K562 (cell line): ENCODE results near the gene RBBP5. TPM values are rescaled to one million over a fixed set of nuclear protein-coding genes. Genes with fewer than 3 reads are reported as not detected.

Source experiments
- CREB3 ChIP-seq: fragments of 450-650 bp; conservative IDR thresholded peaks from 2 replicates; pipeline ENCODE4 v1.6.1; 2016; ENCODE audit warnings: missing genetic modification characterization, low read depth, mild to moderate bottlenecking, missing compliant biosample characterization, moderate library complexity
- EWSR1 ChIP-seq: fragments of 450-650 bp; IDR thresholded peaks from 2 replicates; pipeline ENCODE4 v1.6.1; 2018; ENCODE audit warnings: borderline replicate concordance, mild to moderate bottlenecking, low read depth, moderate library complexity; ENCODE audit not compliant: partially characterized antibody
- GATAD2B ChIP-seq: fragments of 450-650 bp; IDR thresholded peaks from 2 replicates; pipeline ENCODE4 v1.6.1; 2017; ENCODE audit warnings: mild to moderate bottlenecking, borderline replicate concordance
- GMEB1 ChIP-seq: fragments of 250-450 bp; sonication (Bioruptor Pico); IDR thresholded peaks from 2 replicates; pipeline ENCODE4 v1.4.0; 2020; ENCODE audit warnings: mild to moderate bottlenecking
- HLTF ChIP-seq: fragments of 450-650 bp; IDR thresholded peaks from 2 replicates; pipeline ENCODE4 v1.6.1; 2016
- JUND ChIP-seq, 2 experiments: IDR thresholded peaks; 2 replicates in 1 of 2; 3 replicates in 1 of 2; pipeline ENCODE4 v1.6.1; 2011; ENCODE audit warnings: borderline replicate concordance in 2 of 2, low read depth in 2 of 2, low read length in 2 of 2, improper control_type of control experiment in 1 of 2, missing biosample characterization in 1 of 2, missing genetic modification characterization in 1 of 2, missing genetic modification reagents in 1 of 2
- NFRKB ChIP-seq: fragments of 450-650 bp; IDR thresholded peaks from 2 replicates; pipeline ENCODE4 v1.6.1; 2016; ENCODE audit warnings: low read depth
- PREB ChIP-seq: sonication (generic); formaldehyde crosslinking; IDR thresholded peaks from 2 replicates; pipeline ENCODE4 v1.8.1; 2023; ENCODE audit warnings: mild to moderate bottlenecking, missing genetic modification reagents
- RBBP5 ChIP-seq: fragments of 200-600 bp; sonication (generic); IDR thresholded peaks from 2 replicates; pipeline ENCODE4 v1.6.1; 2012; ENCODE audit warnings: borderline replicate concordance, mild to moderate bottlenecking, low read length, control low read depth, inconsistent platforms; ENCODE audit not compliant: insufficient read depth, poor library complexity, severe bottlenecking
- SMAD3 ChIP-seq: fragments of 450-650 bp; formaldehyde crosslinking; conservative IDR thresholded peaks from 2 replicates; pipeline ENCODE4 v1.4.0; 2020; ENCODE audit warnings: mild to moderate bottlenecking
- TAF15 ChIP-seq: fragments of 200-400 bp; formaldehyde crosslinking; IDR thresholded peaks from 2 replicates; pipeline ENCODE4 v1.6.1; 2017; ENCODE audit warnings: mild to moderate bottlenecking, low read depth, low read length, moderate library complexity
- ZBTB26 ChIP-seq: fragments of 450-650 bp; formaldehyde crosslinking; IDR thresholded peaks from 2 replicates; pipeline ENCODE4 v1.4.0; 2022; ENCODE audit warnings: missing genetic modification characterization
- ZFP91 ChIP-seq: sonication (generic); formaldehyde crosslinking; IDR thresholded peaks from 2 replicates; pipeline ENCODE4 v1.8.0; 2022; ENCODE audit warnings: mild to moderate bottlenecking, missing genetic modification reagents
- ZNF23 ChIP-seq: fragments of 250-450 bp; sonication (Bioruptor Pico); IDR thresholded peaks from 2 replicates; pipeline ENCODE4 v1.4.0; 2020; ENCODE audit warnings: mild to moderate bottlenecking
- ZNF239 ChIP-seq: fragments of 250-450 bp; sonication (Bioruptor Pico); IDR thresholded peaks from 2 replicates; pipeline ENCODE4 v1.4.0; 2020; ENCODE audit warnings: mild to moderate bottlenecking
- ZNF445 ChIP-seq: fragments of 250-450 bp; sonication (Bioruptor Pico); IDR thresholded peaks from 2 replicates; pipeline ENCODE4 v1.4.0; 2020; ENCODE audit warnings: low read depth, mild to moderate bottlenecking, moderate library complexity
- polyA plus RNA-seq, 8 experiments: library from polyadenylated mRNA; depleted of rRNA in 4 of 8; stranded (reverse) in 5 of 8; unstranded in 3 of 8; fragments of >200 nt; fragmentation: Nextera tagmentation in 2 of 8; fragmentation: Illumina TruSeq in 1 of 8; extraction: Ambion mirVana in 2 of 8; extraction: Trizol in 1 of 8; gene quantifications; 2 replicates each; pipeline versions ENCODE4 v1.2.1 to v1.2.3, GENCODE V29; 2011 to 2014; ENCODE audit warnings: inconsistent platforms in 1 of 8, missing spikeins in 1 of 8
- total RNA-seq, 7 experiments: library from RNA; depleted of rRNA in 6 of 7; stranded (reverse); fragments of >200 nt in 6 of 7; fragmentation: Illumina TruSeq in 2 of 7; extraction: Trizol in 2 of 7; gene quantifications; 2 replicates each; pipeline versions ENCODE4 v1.2.1 to v1.2.3, GENCODE V29; 2011 to 2021; ENCODE audit warnings: low replicate concordance in 1 of 7
- TF ChIP-seq, protein P1 (sequence below): fragments of 450-650 bp; formaldehyde crosslinking; IDR thresholded peaks from 2 replicates; pipeline ENCODE4 v1.4.0; 2020; ENCODE audit warnings: mild to moderate bottlenecking, moderate library complexity

RBBP5 gene
- total and polyA plus RNA-seq, 9 of the 15 experiments (the other 6 are each of a cell fraction or from before 2014, with no cell fraction given), result 17.2 to 37.4 (median 28.4) TPM

DNA sequence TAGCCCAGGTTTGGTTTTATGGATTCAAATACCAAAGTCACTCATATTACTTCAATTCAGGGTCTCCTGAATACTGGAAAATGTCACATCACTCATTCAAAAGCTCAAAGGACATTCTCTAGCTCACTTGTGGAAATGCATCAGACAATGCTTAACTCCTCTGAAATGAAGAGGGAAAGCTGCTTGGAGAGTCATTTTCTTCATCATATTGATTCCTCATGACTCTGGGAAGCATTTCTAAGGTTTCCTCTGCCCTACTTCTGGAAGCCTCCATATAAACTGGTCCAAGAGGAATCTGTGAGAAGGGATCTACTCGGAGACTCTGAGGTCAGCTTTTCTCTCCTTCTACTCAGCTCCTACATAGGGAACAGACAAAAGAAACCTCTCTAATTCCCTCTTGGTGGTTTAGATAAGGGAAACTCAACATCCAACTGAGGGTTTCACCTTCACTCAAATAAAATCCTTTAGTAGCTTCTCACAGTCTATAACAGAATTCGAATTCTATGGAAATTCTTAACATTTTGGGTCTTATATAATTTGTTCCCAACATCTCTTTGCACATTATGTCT lies 36.4 kb upstream of the RBBP5 start (continued):
- TF ChIP-seq PREB (0 out of 2 replicates have a peak, but pooled peaks have one; percentile 38), ZFP91 (no peak), GATAD2B (0 out of 2 replicates have a peak, but pooled peaks have one; percentile 29), ZNF23 (CRISPR knock-in tag) (0 out of 2 replicates have a peak, but pooled peaks have one; percentile 34), RBBP5 (peak; percentile 32), GMEB1 (CRISPR knock-in tag) (0 out of 2 replicates have a peak, but pooled peaks have one; percentile 17), TAF15 (no peak), SMAD3 (peak; percentile 30; the same call in 1 of the 2 replicates), ZNF239 (CRISPR knock-in tag) (no peak), JUND (IDR thresholded peaks at IDR 0.05; ENCODE audit: borderline replicate concordance, low read depth, low read length) (no peak), JUND (tag; IDR thresholded peaks at IDR 0.05; ENCODE audit: borderline replicate concordance, low read depth, low read length) (peak; percentile 9; the same call in 1 of the 3 replicates), ZNF445 (CRISPR knock-in tag) (peak; percentile 43; the same call in 1 of the 2 replicates), EWSR1 (no peak), NFRKB (peak; percentile 9; the same call in 1 of the 2 replicates), HLTF (no peak), CREB3 (0 out of 2 replicates have a peak, but pooled peaks have one; percentile 3), ZBTB26 (CRISPR knock-in tag) (0 out of 2 replicates have a peak, but pooled peaks have one; percentile 25)
- TF ChIP-seq, protein P1, sequence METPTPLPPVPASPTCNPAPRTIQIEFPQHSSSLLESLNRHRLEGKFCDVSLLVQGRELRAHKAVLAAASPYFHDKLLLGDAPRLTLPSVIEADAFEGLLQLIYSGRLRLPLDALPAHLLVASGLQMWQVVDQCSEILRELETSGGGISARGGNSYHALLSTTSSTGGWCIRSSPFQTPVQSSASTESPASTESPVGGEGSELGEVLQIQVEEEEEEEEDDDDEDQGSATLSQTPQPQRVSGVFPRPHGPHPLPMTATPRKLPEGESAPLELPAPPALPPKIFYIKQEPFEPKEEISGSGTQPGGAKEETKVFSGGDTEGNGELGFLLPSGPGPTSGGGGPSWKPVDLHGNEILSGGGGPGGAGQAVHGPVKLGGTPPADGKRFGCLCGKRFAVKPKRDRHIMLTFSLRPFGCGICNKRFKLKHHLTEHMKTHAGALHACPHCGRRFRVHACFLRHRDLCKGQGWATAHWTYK (CRISPR knock-in tag), result peak; percentile 23; the same call in 1 of the 2 replicates
